Activated CD4-positive, alpha-beta T cell treated with anti-CD3 and anti-CD28 coated beads for 36 hours (primary cell): ENCODE measurements around the gene SLC17A9. TPM values are rescaled to one million over a fixed set of nuclear protein-coding genes. Genes with fewer than 3 reads are reported as not detected.
"Not testable (repeated sequence)": the region's sequence is repeated elsewhere in the genome, so short reads cannot be mapped to it uniquely, and the experiment has no call there.

Experiments used
- ATAC-seq: fragments of 200-7000 bp; cut with Tn5 transposase; one replicate; pipeline ENCODE4 v1.10.0; 2021; ENCODE audit warnings: mild to moderate bottlenecking, moderate library complexity
- CTCF ChIA-PET: fragments of 350-600 bp; sonication (Branson Sonifier 250); formaldehyde crosslinking; loops from one replicate; lab custom pipeline; 2021; ENCODE audit warnings: antibody characterized with exemption; lab: Charles Lee
- POLR2A ChIA-PET: fragments of 350-600 bp; sonication (Branson Sonifier 250); formaldehyde crosslinking; loops from one replicate; lab custom pipeline; 2021; ENCODE audit warnings: antibody characterized with exemption, inconsistent platforms; lab: Charles Lee
- DNase-seq: peaks from one replicate; pipeline ENCODE4 v3.0.0-alpha.2; 2020
- H3K27ac Mint-ChIP-seq: one replicate; pipeline ENCODE4 v1.8.0; 2021; ENCODE audit warnings: mixed read lengths
- H3K27me3 Mint-ChIP-seq: one replicate; pipeline ENCODE4 v1.8.0; 2021; ENCODE audit warnings: mixed read lengths
- H3K36me3 Mint-ChIP-seq: one replicate; pipeline ENCODE4 v1.8.0; 2021; ENCODE audit warnings: low read depth, mixed read lengths
- H3K4me1 Mint-ChIP-seq: one replicate; pipeline ENCODE4 v1.8.0; 2021; ENCODE audit warnings: mixed read lengths
- H3K4me3 Mint-ChIP-seq: one replicate; pipeline ENCODE4 v1.8.0; 2021; ENCODE audit warnings: mild to moderate bottlenecking, moderate library complexity, mixed read lengths
- H3K9me3 Mint-ChIP-seq: one replicate; pipeline ENCODE4 v1.8.0; 2021; ENCODE audit warnings: low read depth, mixed read lengths
- intact Hi-C, 2 experiments: fragments of 100-400 bp; cut with DNase I in 1 of 2; cut with micrococcal nuclease in 1 of 2; formaldehyde crosslinking; loops; one replicate each; pipeline versions ENCODE4 v1.14.2 to v1.15.1; 2022 to 2024; cut with DNase I, micrococcal nuclease
- total RNA-seq, 2 experiments: library from RNA; stranded (reverse); gene quantifications; one replicate each; pipeline ENCODE4 v1.2.3, GENCODE V29; 2021

Gene SLC17A9
- total RNA-seq, 2 experiments from 2014 or later: 16.2 to 16.5 TPM

GRCh38 chr20:62920039-62920645 lies 32.4 kb upstream of the SLC17A9 start:
- Mint-ChIP-seq H3K4me1 (peaks cover 86% of the 10 kb centered on the region), H3K4me3 (peak overlapping the region; percentile 69), H3K36me3 (peaks cover 15% of the 10 kb centered on the region), H3K9me3 (no peaks in the 10 kb centered on the region), H3K27me3 (no peaks in the 10 kb centered on the region), H3K27ac (peak overlapping the region; percentile 90)
- CTCF ChIA-PET: interaction anchor here (0.7 to 11.1 kb wide), 9 partner anchors 8 to 47 kb away, joined by 3 to 140 read pairs (median 4); no protein-coding TSS in a partner anchor
- ATAC-seq: no peak
- DNase-seq: no peak
- intact Hi-C loops: loop anchor here in 1 of 2 experiments (2.0 to 10.0 kb wide), 2 partner anchors 17 to 715 kb away; no protein-coding TSS in a partner anchor
- POLR2A ChIA-PET: interaction anchor here (1.1 kb wide), 1 partner anchor 17 kb away, joined by 6 read pairs; no protein-coding TSS in a partner anchor

GRCh38 chr20:62921119-62921687 lies 31.3 kb upstream of the SLC17A9 start:
- peak; percentile 67 for ATAC-seq

GRCh38 chr20:62922451-62922921 lies 30.0 kb upstream of the SLC17A9 start:
- peaks cover 71% of the 10 kb centered on the region for H3K4me1 Mint-ChIP-seq
- no peaks in the 10 kb centered on the region for H3K27me3 Mint-ChIP-seq
- CTCF ChIA-PET: interaction anchor here (1.1 to 11.1 kb wide), 4 partner anchors 10 to 27 kb away, joined by 3 to 140 read pairs (median 6); no protein-coding TSS in a partner anchor
- intact Hi-C loops: loop anchor here in 1 of 2 experiments (10.0 kb wide), 1 partner anchor 712 kb away; no protein-coding TSS in a partner anchor
- H3K4me3 Mint-ChIP-seq: peak overlapping the region; percentile 64
- POLR2A ChIA-PET: interaction anchor here (0.7 kb wide), 1 partner anchor 16 kb away, joined by 3 read pairs; the partner anchor contains the start of gene GID8
- ATAC-seq (peak; percentile 21), DNase-seq (peak; percentile 77)
- H3K27ac Mint-ChIP-seq: peak overlapping the region; percentile 94
- H3K36me3 Mint-ChIP-seq: peaks cover 16% of the 10 kb centered on the region
- no peaks in the 10 kb centered on the region for H3K9me3 Mint-ChIP-seq

More at GRCh38 chr20:62921119-62921687, 31.3 kb upstream of the SLC17A9 start:
- no peaks in the 10 kb centered on the region for H3K27me3 Mint-ChIP-seq
- CTCF ChIA-PET: interaction anchor here (0.6 to 11.1 kb wide), 12 partner anchors 8 to 697 kb away, joined by 3 to 140 read pairs (median 4); no protein-coding TSS in a partner anchor
- H3K9me3 Mint-ChIP-seq: no peaks in the 10 kb centered on the region
- peaks cover 76% of the 10 kb centered on the region for H3K4me1 Mint-ChIP-seq
- peak; percentile 87 for DNase-seq
- peaks cover 22% of the 10 kb centered on the region for H3K36me3 Mint-ChIP-seq
- intact Hi-C loops: loop anchor here (1.0 to 10.0 kb wide), 3 partner anchors 16 to 714 kb away; no protein-coding TSS in a partner anchor
- peak overlapping the region; percentile 13 for H3K4me3 Mint-ChIP-seq
- POLR2A ChIA-PET: interaction anchor here (0.5 kb wide), 1 partner anchor 153 kb away, joined by 3 read pairs; no protein-coding TSS in a partner anchor
- peak overlapping the region; percentile 75 for H3K27ac Mint-ChIP-seq

GRCh38 chr20:62923059-62923668 lies 29.3 kb upstream of the SLC17A9 start:
- H3K9me3 Mint-ChIP-seq, H3K27me3 Mint-ChIP-seq, POLR2A ChIA-PET, ATAC-seq, DNase-seq: not testable (repeated sequence)
- intact Hi-C loops: loop anchor here in 1 of 2 experiments (10.0 kb wide), 1 partner anchor 712 kb away; no protein-coding TSS in a partner anchor
- CTCF ChIA-PET: interaction anchor here (1.4 to 11.1 kb wide), 3 partner anchors 12 to 22 kb away, joined by 3 to 140 read pairs (median 9); no protein-coding TSS in a partner anchor
- Mint-ChIP-seq H3K4me1 (peaks cover 71% of the 10 kb centered on the region), H3K27ac (peak overlapping the region; percentile 94), H3K4me3 (peak overlapping the region; percentile 64), H3K36me3 (peaks cover 13% of the 10 kb centered on the region)

- Mint-ChIP-seq H3K4me1 (peaks cover 70% of the 10 kb centered on the region), H3K27me3 (no peaks in the 10 kb centered on the region), H3K9me3 (no peaks in the 10 kb centered on the region), H3K27ac (peak overlapping the region; percentile 96), H3K4me3 (peak overlapping the region; percentile 94), H3K36me3 (peaks cover 13% of the 10 kb centered on the region)
- DNase-seq (no peak), ATAC-seq (no peak)
- POLR2A ChIA-PET: no interaction called here
- CTCF ChIA-PET: interaction anchor here (0.6 to 11.1 kb wide), 5 partner anchors 13 to 30 kb away, joined by 3 to 140 read pairs (median 3); no protein-coding TSS in a partner anchor
- intact Hi-C loops: loop anchor here in 1 of 2 experiments (10.0 kb wide), 1 partner anchor 711 kb away; no protein-coding TSS in a partner anchor
Observed at GRCh38 chr20:62923669-62924441, 28.7 kb upstream of the SLC17A9 start.

GRCh38 chr20:62924442-62925075 lies 27.9 kb upstream of the SLC17A9 start:
- intact Hi-C loops: loop anchor here (5.0 to 10.0 kb wide), 6 partner anchors 282 to 782 kb away; partner anchors contain the start of genes ARFGAP1 (in 1 of the 2), GMEB2 (in 1 of the 2), PSMA7 (in 1 of the 2) and RPS21 (in 1 of the 2)
- Mint-ChIP-seq H3K27me3 (no peaks in the 10 kb centered on the region), H3K4me3 (peak overlapping the region; percentile 94), H3K9me3 (no peaks in the 10 kb centered on the region), H3K4me1 (peaks cover 65% of the 10 kb centered on the region), H3K36me3 (peaks cover 13% of the 10 kb centered on the region), H3K27ac (peak overlapping the region; percentile 96)
- DNase-seq: peak; percentile 42
- ATAC-seq: no peak
- ChIA-PET POLR2A (interaction anchor here (1.0 to 1.4 kb wide), 2 partner anchors 10 to 29 kb away, joined by 3 to 4 read pairs; no protein-coding TSS in a partner anchor), CTCF (interaction anchor here (0.6 to 2.9 kb wide), 6 partner anchors 13 to 29 kb away, joined by 3 to 9 read pairs (median 3); no protein-coding TSS in a partner anchor)

GRCh38 chr20:62925076-62925419 lies 27.5 kb upstream of the SLC17A9 start:
- Mint-ChIP-seq H3K4me1 (peaks cover 65% of the 10 kb centered on the region), H3K4me3 (peak overlapping the region; percentile 94), H3K27me3 (no peaks in the 10 kb centered on the region), H3K27ac (peak overlapping the region; percentile 96), H3K9me3 (no peaks in the 10 kb centered on the region), H3K36me3 (peaks cover 13% of the 10 kb centered on the region)
- ChIA-PET CTCF (interaction anchor here (0.6 to 1.4 kb wide), 3 partner anchors 17 to 23 kb away, joined by 3 to 10 read pairs (median 5); no protein-coding TSS in a partner anchor), POLR2A (interaction anchor here (1.0 to 1.4 kb wide), 2 partner anchors 9 to 29 kb away, joined by 3 to 4 read pairs; no protein-coding TSS in a partner anchor)
- intact Hi-C loops: loop anchor here (5.0 to 10.0 kb wide), 6 partner anchors 283 to 783 kb away; partner anchors contain the start of genes ARFGAP1 (in 1 of the 2), GMEB2 (in 1 of the 2), PSMA7 (in 1 of the 2) and RPS21 (in 1 of the 2)
- no peak for ATAC-seq
- no peak for DNase-seq

GRCh38 chr20:62925420-62926228 lies 26.9 kb upstream of the SLC17A9 start:
- peaks cover 13% of the 10 kb centered on the region for H3K36me3 Mint-ChIP-seq
- CTCF ChIA-PET: interaction anchor here (0.8 to 3.9 kb wide), 3 partner anchors 11 to 22 kb away, joined by 5 to 15 read pairs (median 10); no protein-coding TSS in a partner anchor
- peak overlapping the region; percentile 94 for H3K4me3 Mint-ChIP-seq
- no peaks in the 10 kb centered on the region for H3K27me3 Mint-ChIP-seq
- POLR2A ChIA-PET: interaction anchor here (1.0 to 1.4 kb wide), 2 partner anchors 9 to 28 kb away, joined by 3 to 4 read pairs; no protein-coding TSS in a partner anchor
- H3K27ac Mint-ChIP-seq: peak overlapping the region; percentile 96
- no peak for ATAC-seq
- intact Hi-C loops: loop anchor here (1.0 to 10.0 kb wide), 11 partner anchors 12 to 783 kb away; partner anchors contain the start of genes ADRM1 (in 1 of the 2), ARFGAP1 (in 1 of the 2), GMEB2 (in 1 of the 2) and PSMA7 (in 1 of the 2)
- H3K4me1 Mint-ChIP-seq: peaks cover 65% of the 10 kb centered on the region
- DNase-seq: peak; percentile 67
- H3K9me3 Mint-ChIP-seq: no peaks in the 10 kb centered on the region
